ENCODE measurements around the gene SWSAP1.
"Not testable (repeated sequence)": the region's sequence is repeated elsewhere in the genome, so short reads cannot be mapped to it uniquely, and the experiment has no call there.

SWSAP1 gene

GRCh38 chr19:11342429-11342828 lies 32.0 kb upstream of the SWSAP1 start:
- Histone ChIP-seq H3K4me1 (ENCODE audit: insufficient read depth, low read length) (peaks cover 4% of the 10 kb centered on the region; the same call in 1 of the 2 replicates), H3K9ac (ENCODE audit: low read depth, low read length) (no peak overlapping the region), H3K9me3 (ENCODE audit: control insufficient read depth, insufficient read depth, low read length) (no peaks in the 10 kb centered on the region), H3K36me3 (ENCODE audit: insufficient read depth, low read length) (peaks cover 5% of the 10 kb centered on the region; the same call in 1 of the 2 replicates)

DNA sequence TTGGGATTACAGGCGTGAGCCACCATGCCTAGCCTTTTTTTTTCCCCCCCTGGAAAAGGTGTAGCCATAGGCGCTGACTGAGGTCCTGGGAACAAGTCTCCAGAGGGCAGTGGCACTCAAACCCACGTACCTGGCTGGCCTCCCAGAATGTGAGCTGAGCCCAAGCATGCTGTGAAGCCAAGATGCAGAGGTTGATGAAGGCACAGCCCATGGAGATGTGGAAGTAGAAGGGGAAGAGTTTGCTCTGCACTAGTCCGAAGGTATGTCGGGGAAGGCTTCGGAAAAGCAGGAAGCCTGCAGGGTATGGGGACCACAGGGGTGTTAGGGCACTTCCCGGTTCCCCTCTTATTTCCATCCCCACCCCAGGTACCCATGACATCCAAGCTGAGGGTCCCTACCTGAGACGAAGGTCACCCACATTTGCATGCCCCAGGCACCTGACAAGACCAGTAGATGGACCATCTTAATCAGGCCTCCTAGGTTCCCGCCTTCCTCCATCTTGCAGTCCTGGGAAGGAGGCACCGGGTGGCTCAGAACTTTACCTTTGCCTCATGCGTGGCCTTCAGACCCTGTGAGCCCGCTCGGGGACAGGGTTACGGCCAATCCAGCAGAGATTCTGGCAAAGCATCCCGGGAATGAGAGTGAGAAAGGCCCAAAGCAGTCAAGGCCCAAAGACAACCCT lies 29.2 kb upstream of the SWSAP1 start:
- peak overlapping the region; percentile 70; the same call in 1 of the 2 replicates for H3K9ac ChIP-seq (ENCODE audit: low read depth, low read length)
- H3K9me3 ChIP-seq (ENCODE audit: control insufficient read depth, insufficient read depth, low read length): no peaks in the 10 kb centered on the region
- no peaks in the 10 kb centered on the region for H3K4me1 ChIP-seq (ENCODE audit: insufficient read depth, low read length)

DNA sequence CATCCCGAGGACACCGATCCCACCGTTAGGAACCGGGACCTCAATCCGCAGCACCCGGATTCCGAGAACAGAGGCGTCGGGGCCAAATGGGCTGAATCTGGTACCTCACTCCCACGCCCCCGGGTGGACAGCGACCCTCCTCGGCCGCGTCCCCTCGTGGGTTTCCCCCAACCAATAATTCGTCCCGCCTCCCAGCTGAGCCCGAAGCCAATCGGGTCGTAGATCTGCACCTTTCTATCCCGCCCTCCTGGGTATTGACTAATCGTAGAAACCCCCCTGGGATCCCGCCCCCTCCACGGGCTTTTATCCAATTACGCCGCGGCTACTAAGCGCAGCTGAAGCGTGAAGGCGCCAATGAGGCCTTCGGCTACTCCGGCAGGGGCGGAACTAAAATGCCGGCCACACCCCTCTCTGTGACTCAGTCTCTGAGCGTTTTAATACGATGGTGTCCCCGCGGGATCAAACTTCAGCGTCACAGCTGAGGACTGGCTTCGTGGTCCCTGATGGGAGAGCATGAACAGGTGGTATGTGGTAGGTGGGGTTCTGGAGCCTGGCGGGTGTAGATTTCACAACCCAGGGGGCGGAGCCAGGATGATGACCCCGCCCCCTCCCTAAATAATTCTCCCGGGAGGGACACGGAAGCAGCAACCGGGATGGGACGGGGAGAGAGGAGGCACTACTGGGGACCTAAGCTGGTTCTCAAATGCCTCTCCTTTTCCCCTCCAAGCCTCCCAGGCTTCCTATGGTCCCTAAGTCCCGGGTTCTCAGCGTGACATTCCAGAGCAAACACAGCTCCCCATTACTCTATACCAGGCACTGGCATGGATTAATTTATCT lies 28.1 kb upstream of the SWSAP1 start, which contains the start of the genes CCDC159 and TMEM205:
Gene CCDC159 (plus strand): TSS at position 416 of the 837 bp plus-strand sequence. CDS start 88 bp downstream, at position 504.
Gene TMEM205 (minus strand): TSS at position 165 of the 837 bp plus-strand sequence. CDS start 649 bp downstream, outside the sequence.
- no peaks in the 10 kb centered on the region for H3K4me1 ChIP-seq (ENCODE audit: insufficient read depth, low read length)
- H3K36me3 ChIP-seq (ENCODE audit: insufficient read depth, low read length): peaks cover 4% of the 10 kb centered on the region; the same call in 1 of the 2 replicates

More for the DNA sequence above, 29.2 kb upstream of the SWSAP1 start:
- H3K36me3 ChIP-seq (ENCODE audit: insufficient read depth, low read length): peaks cover 5% of the 10 kb centered on the region; the same call in 1 of the 2 replicates

DNA sequence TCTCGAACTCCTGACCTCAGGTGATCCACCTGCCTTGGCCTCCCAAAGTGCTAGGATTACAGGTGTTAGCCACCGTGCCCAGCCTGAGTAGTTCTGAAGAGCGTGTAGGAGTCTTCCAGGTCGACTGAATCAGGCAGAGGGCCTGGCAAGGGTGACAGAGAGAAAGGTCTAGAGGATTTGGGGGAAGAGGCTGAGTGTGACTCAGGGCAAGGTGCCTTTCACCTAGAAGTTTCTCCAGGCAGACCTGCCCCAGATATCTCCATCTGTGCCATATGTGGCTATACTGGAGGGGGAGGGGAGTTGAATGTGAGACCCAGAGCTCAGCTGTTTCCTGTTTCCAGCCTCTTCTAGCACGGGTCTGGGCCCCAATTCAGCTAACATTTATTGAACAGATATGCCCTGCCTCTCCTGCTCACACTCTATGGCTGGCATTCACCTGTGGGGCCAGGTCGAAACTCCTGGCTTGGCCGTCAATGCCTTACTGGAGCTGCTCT lies 26.9 kb upstream of the SWSAP1 start:
- Histone ChIP-seq H3K9ac (ENCODE audit: low read depth, low read length) (no peak overlapping the region), H3K36me3 (ENCODE audit: insufficient read depth, low read length) (no peaks in the 10 kb centered on the region), H3K4me1 (ENCODE audit: insufficient read depth, low read length) (no peaks in the 10 kb centered on the region), H3K9me3 (ENCODE audit: control insufficient read depth, insufficient read depth, low read length) (no peaks in the 10 kb centered on the region)

More for the DNA sequence above, 28.1 kb upstream of the SWSAP1 start, which contains the start of the genes CCDC159 and TMEM205:
- peak within 1 kb of the TSS; percentile 70 for H3K9ac ChIP-seq (ENCODE audit: low read depth, low read length)
- no peaks in the 10 kb centered on the region for H3K9me3 ChIP-seq (ENCODE audit: control insufficient read depth, insufficient read depth, low read length)

GRCh38 chr19:11349171-11349570 lies 25.3 kb upstream of the SWSAP1 start:
- H3K4me1 ChIP-seq (ENCODE audit: insufficient read depth, low read length): no peaks in the 10 kb centered on the region
- no peaks in the 10 kb centered on the region for H3K36me3 ChIP-seq (ENCODE audit: insufficient read depth, low read length)
- no peaks in the 10 kb centered on the region for H3K9me3 ChIP-seq (ENCODE audit: control insufficient read depth, insufficient read depth, low read length)
- no peak overlapping the region for H3K9ac ChIP-seq (ENCODE audit: low read depth, low read length)

DNA sequence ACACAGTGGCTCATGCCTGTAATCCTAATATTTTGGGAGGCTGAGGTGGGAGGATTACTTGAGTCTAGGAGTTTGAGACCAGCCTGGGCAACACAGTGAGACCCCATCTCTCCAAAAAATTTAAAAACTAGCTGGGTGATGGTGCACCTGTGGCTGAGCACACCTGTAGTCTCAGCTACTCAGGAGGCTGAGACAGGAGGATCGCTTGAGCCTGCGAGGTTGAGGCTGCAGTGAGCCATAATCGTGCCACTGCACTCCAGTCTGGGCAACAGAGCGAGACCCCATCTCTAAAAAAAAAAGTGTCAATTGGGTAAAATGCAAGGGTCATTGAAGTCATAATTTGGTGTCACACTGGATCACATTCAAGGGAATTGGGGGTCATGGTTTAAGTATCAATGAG lies 20.4 kb upstream of the SWSAP1 start:
- not testable (repeated sequence) for H3K4me1 ChIP-seq (ENCODE audit: insufficient read depth, low read length); H3K36me3 ChIP-seq (ENCODE audit: insufficient read depth, low read length); H3K9me3 ChIP-seq (ENCODE audit: control insufficient read depth, insufficient read depth, low read length); H3K9ac ChIP-seq (ENCODE audit: low read depth, low read length)

DNA sequence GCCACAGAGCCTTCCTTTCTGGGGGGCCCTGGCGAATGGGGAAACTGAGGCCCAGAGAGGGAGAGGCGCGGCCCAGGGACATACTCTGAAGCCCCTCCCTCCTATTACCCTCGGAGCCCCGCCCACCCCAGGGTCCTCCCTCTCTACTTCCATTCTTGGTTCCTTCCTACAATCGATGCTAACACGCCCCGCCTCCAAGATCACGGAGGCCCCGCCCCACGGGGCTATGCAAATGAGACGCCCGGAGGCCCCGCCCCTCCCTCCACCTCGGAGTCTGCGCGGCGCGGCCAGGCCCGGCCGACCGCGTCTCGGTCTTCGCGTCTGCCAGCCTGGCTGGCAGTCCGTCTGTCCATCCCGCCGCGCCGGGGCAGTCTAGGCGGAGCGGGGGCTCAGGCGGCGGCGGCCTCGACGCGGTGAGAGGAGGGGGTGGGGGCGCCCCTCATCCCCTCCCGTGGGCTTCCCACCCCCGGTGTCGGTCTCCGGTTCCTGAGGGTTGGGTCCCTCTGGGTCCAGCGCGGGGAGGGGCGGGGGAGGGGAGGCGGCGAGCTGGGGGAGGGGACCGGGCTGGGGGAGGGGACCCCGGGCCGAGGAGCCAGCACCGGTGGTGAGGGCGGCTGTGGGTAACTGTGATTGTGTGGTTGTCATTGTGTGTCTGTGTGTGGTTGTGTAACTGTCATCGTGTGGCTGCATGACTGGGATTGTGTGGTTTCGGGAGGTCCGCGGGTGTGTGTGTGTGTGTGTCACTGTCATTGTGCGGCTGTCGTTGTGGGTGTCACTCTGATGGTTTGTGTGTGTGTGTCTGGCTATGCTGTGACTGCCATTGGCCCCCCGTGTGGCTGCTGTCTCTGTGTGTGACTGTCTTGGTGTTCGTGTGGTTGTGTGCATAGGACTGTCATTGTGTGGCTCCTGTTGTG lies 19.0 kb upstream of the SWSAP1 start, which contains the start of gene PLPPR2:
Gene PLPPR2 (plus strand): TSS at position 273 of the 914 bp plus-strand sequence. CDS start 2,242 bp downstream, outside the sequence.
- Histone ChIP-seq H3K9ac (ENCODE audit: low read depth, low read length) (peak within 1 kb of the TSS; percentile 42; the same call in 1 of the 2 replicates), H3K9me3 (ENCODE audit: control insufficient read depth, insufficient read depth, low read length) (no peaks in the 10 kb centered on the region), H3K36me3 (ENCODE audit: insufficient read depth, low read length) (no peaks in the 10 kb centered on the region), H3K4me1 (ENCODE audit: insufficient read depth, low read length) (no peaks in the 10 kb centered on the region; the same call in 1 of the 2 replicates)

- Histone ChIP-seq H3K9me3 (ENCODE audit: control insufficient read depth, insufficient read depth, low read length) (no peaks in the 10 kb centered on the region), H3K4me1 (ENCODE audit: insufficient read depth, low read length) (no peaks in the 10 kb centered on the region; the same call in 1 of the 2 replicates), H3K9ac (ENCODE audit: low read depth, low read length) (peak overlapping the region; percentile 25; the same call in 1 of the 2 replicates), H3K36me3 (ENCODE audit: insufficient read depth, low read length) (no peaks in the 10 kb centered on the region)
Observed at GRCh38 chr19:11356074-11356397, 18.4 kb upstream of the SWSAP1 start.

- Histone ChIP-seq H3K9ac (ENCODE audit: low read depth, low read length) (no peak overlapping the region), H3K9me3 (ENCODE audit: control insufficient read depth, insufficient read depth, low read length) (no peaks in the 10 kb centered on the region), H3K4me1 (ENCODE audit: insufficient read depth, low read length) (no peaks in the 10 kb centered on the region; the same call in 1 of the 2 replicates), H3K36me3 (ENCODE audit: insufficient read depth, low read length) (no peaks in the 10 kb centered on the region)
Observed at GRCh38 chr19:11356676-11357550, 17.6 kb upstream of the SWSAP1 start.

- Histone ChIP-seq H3K36me3 (ENCODE audit: insufficient read depth, low read length) (no peaks in the 10 kb centered on the region), H3K9ac (ENCODE audit: low read depth, low read length) (no peak overlapping the region), H3K4me1 (ENCODE audit: insufficient read depth, low read length) (no peaks in the 10 kb centered on the region; the same call in 1 of the 2 replicates), H3K9me3 (ENCODE audit: control insufficient read depth, insufficient read depth, low read length) (no peaks in the 10 kb centered on the region)
Observed at GRCh38 chr19:11359421-11359820, 15.0 kb upstream of the SWSAP1 start.

GRCh38 chr19:11361037-11361770 lies 13.3 kb upstream of the SWSAP1 start:
- Histone ChIP-seq H3K36me3 (ENCODE audit: insufficient read depth, low read length) (no peaks in the 10 kb centered on the region), H3K4me1 (ENCODE audit: insufficient read depth, low read length) (no peaks in the 10 kb centered on the region; the same call in 1 of the 2 replicates), H3K9ac (ENCODE audit: low read depth, low read length) (peak overlapping the region; percentile 35; the same call in 1 of the 2 replicates), H3K9me3 (ENCODE audit: control insufficient read depth, insufficient read depth, low read length) (no peaks in the 10 kb centered on the region)

All from ES-I3 (cell line).